ENCODE results near the gene RIMKLB.
"Not testable (repeated sequence)": the region's sequence is repeated elsewhere in the genome, so short reads cannot be mapped to it uniquely, and the experiment has no call there.

The RIMKLB gene

DNA sequence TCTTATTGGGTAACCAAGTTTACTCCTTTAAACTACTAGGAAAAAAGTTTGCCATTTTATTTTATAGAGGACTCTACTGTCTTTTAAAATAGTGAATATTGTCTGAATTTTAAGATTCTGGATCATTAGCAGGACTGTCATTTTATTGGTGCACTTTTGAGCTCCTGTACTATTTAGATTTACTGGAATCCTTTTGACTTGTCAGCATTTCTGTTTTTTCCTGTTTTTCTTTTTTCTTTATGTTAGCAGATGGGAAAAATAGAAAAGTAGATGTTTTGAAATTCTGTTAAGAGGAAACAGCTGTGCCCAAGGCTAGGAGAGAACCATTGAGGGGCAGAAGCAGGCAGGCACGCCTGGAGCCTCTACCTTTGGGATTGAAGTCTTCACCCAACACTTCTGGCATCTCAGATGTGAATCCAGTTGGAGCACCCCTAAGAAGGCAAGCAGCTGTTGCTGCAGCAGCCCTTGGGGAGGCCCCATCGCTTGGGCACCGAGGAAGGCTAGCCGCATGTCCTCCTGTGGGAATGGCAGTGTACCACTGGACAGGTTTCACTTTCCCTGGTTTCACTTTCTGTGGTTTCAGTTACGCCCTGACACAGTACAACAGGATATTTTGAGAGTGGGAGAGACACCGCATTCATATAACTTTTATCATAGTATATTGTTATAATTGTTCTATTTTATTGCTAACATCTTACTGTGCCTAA, 11.5 kb downstream of the RIMKLB start:
- Histone ChIP-seq H3K27me3 (ENCODE audit: control insufficient read depth, insufficient read depth, low read length) (no peaks in the 10 kb centered on the region), H3K36me3 (ENCODE audit: control insufficient read depth, insufficient read depth, low read length) (peaks cover 3% of the 10 kb centered on the region), H3K4me3 (ENCODE audit: low read length) (no peak overlapping the region), H3K27ac (ENCODE audit: low read length) (no peak overlapping the region), H3K4me1 (ENCODE audit: control insufficient read depth, insufficient read depth, low read length) (peaks cover 2% of the 10 kb centered on the region; the same call in 1 of the 2 replicates), H3K9me3 (ENCODE audit: control insufficient read depth, insufficient read depth, low read length) (no peaks in the 10 kb centered on the region)
- WGBS (ENCODE audit: insufficient coverage, insufficient read length): no CpG with 5 or more reads among the region's 6 CpGs
- DNase-seq (ENCODE audit: low read depth, low spot score): no peak

DNA sequence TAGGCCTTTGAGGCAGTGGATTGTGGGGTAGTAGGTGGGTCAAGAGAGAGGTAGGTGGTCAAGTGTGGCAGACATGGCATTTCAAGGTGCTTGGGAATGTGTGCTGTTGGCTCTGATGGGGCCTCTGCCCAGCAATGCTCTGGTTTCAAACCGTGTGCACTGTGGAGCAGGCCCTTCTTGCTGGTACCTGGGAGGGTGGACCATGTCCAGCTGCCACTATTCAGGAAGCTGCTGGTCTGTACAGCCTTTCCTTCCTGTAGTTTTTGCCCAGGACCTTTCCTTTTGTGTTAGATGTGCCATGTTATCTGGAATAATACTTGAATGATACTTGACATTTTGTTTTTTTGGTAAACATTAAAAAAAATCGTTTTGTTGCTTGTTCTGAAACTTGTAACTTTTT, 14.8 kb downstream of the RIMKLB start:
- WGBS (ENCODE audit: insufficient coverage, insufficient read length): no CpG with 5 or more reads among the region's 2 CpGs
- H3K9me3 ChIP-seq (ENCODE audit: control insufficient read depth, insufficient read depth, low read length): no peaks in the 10 kb centered on the region
- no peaks in the 10 kb centered on the region for H3K27me3 ChIP-seq (ENCODE audit: control insufficient read depth, insufficient read depth, low read length)
- peaks cover 3% of the 10 kb centered on the region for H3K36me3 ChIP-seq (ENCODE audit: control insufficient read depth, insufficient read depth, low read length)
- H3K27ac ChIP-seq (ENCODE audit: low read length): no peak overlapping the region
- peaks cover 2% of the 10 kb centered on the region; the same call in 1 of the 2 replicates for H3K4me1 ChIP-seq (ENCODE audit: control insufficient read depth, insufficient read depth, low read length)
- no peak overlapping the region for H3K4me3 ChIP-seq (ENCODE audit: low read length)
- DNase-seq (ENCODE audit: low read depth, low spot score): no peak

DNA sequence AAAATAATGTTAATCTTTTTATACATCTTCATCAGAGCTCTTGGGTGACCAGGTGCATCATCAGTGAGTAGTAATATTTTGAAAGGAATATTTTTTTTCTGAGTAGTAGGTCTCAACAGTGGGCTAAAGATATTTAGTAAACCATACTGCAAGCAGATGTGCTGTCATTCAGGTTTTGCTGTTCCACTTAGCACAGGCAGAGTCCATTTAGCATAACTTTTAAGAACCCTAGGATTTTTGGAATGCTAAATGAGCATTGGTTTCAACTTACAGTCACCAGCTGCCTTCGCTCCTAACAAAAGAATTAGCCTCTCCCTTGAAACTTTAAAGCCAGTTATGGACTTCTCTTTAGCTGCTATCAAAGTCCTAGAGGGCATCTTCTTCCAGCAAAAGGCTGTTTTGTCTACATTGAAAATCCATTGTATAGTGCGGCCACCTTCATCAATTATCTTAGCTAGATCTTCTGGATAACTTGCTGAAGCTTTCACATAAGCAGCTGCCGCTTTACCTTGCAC, 24.6 kb downstream of the RIMKLB start:
- Histone ChIP-seq H3K36me3 (ENCODE audit: control insufficient read depth, insufficient read depth, low read length) (peaks cover 3% of the 10 kb centered on the region; the same call in 1 of the 2 replicates), H3K27ac (ENCODE audit: low read length) (no peak overlapping the region)

GRCh38 chr12:8734873-8735381, 37.1 kb downstream of the RIMKLB start:
- no peaks in the 10 kb centered on the region for H3K36me3 ChIP-seq (ENCODE audit: control insufficient read depth, insufficient read depth, low read length)
- H3K27me3 ChIP-seq (ENCODE audit: control insufficient read depth, insufficient read depth, low read length): no peaks in the 10 kb centered on the region
- DNase-seq (ENCODE audit: low read depth, low spot score): no peak
- H3K27ac ChIP-seq (ENCODE audit: low read length): no peak overlapping the region
- H3K4me1 ChIP-seq (ENCODE audit: control insufficient read depth, insufficient read depth, low read length): no peaks in the 10 kb centered on the region
- no peak overlapping the region for H3K4me3 ChIP-seq (ENCODE audit: low read length)
- H3K9me3 ChIP-seq (ENCODE audit: control insufficient read depth, insufficient read depth, low read length): no peaks in the 10 kb centered on the region; the same call in 1 of the 2 replicates
- WGBS (ENCODE audit: insufficient coverage, insufficient read length): no CpG with 5 or more reads among the region's 3 CpGs

More for the DNA sequence above, 24.6 kb downstream of the RIMKLB start:
- Histone ChIP-seq H3K4me1 (ENCODE audit: control insufficient read depth, insufficient read depth, low read length) (peaks cover 10% of the 10 kb centered on the region; the same call in 1 of the 2 replicates), H3K27me3 (ENCODE audit: control insufficient read depth, insufficient read depth, low read length) (no peaks in the 10 kb centered on the region), H3K9me3 (ENCODE audit: control insufficient read depth, insufficient read depth, low read length) (no peaks in the 10 kb centered on the region), H3K4me3 (ENCODE audit: low read length) (no peak overlapping the region)
- no CpG with 5 or more reads among the region's 3 CpGs for WGBS (ENCODE audit: insufficient coverage, insufficient read length)
- no peak for DNase-seq (ENCODE audit: low read depth, low spot score)

DNA sequence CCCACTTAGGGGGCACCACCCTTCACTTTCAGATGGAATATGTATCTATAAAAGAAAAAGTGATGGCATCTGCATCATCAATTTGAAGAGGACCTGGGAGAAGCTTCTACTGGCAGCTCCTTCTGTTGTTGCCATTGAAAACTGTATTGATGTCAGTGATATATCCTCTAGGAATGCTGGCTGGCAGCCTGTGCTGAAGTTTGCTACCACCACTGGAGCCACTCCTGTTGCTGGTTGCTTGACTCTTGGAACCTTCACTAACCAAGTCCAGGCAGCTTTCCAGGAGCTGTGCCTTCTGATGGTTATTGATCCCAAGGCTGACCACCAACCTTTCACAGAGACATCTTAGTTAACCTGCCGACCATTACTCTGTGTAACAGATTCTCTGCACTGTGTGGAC, 44.7 kb downstream of the RIMKLB start:
- Histone ChIP-seq H3K4me3 (ENCODE audit: low read length) (no peak overlapping the region), H3K9me3 (ENCODE audit: control insufficient read depth, insufficient read depth, low read length) (no peaks in the 10 kb centered on the region), H3K4me1 (ENCODE audit: control insufficient read depth, insufficient read depth, low read length) (no peaks in the 10 kb centered on the region), H3K27me3 (ENCODE audit: control insufficient read depth, insufficient read depth, low read length) (no peaks in the 10 kb centered on the region), H3K27ac (ENCODE audit: low read length) (no peak overlapping the region), H3K36me3 (ENCODE audit: control insufficient read depth, insufficient read depth, low read length) (no peaks in the 10 kb centered on the region; the same call in 1 of the 2 replicates)
- no peak for DNase-seq (ENCODE audit: low read depth, low spot score)
- no CpG with 5 or more reads among the region's 1 CpG for WGBS (ENCODE audit: insufficient coverage, insufficient read length)

DNA sequence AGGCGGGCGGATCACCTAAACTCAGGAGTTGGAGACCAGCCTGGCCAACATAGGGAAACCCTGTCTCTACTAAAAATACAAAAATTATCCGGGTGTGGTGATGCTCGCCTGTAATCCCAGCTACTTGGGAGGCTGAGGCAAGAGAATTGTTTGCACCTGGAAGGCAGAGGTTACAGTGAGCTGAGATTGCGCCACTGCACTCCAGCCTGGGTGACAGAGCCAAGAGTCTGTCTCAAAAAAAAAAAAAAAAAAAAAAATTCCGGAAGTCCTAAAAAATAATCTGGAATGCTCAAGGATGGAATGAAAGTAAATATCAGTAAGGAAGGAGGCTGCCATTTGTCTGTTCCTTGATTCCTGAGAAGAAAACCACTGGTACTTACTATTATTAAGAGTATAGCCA, 45.3 kb downstream of the RIMKLB start:
- not testable (repeated sequence) for H3K4me3 ChIP-seq (ENCODE audit: low read length); H3K27me3 ChIP-seq (ENCODE audit: control insufficient read depth, insufficient read depth, low read length)

GRCh38 chr12:8745631-8746030, 47.8 kb downstream of the RIMKLB start:
- WGBS (ENCODE audit: insufficient coverage, insufficient read length): no CpG with 5 or more reads among the region's 8 CpGs
- H3K36me3 ChIP-seq (ENCODE audit: control insufficient read depth, insufficient read depth, low read length); H3K4me1 ChIP-seq (ENCODE audit: control insufficient read depth, insufficient read depth, low read length); H3K4me3 ChIP-seq (ENCODE audit: low read length); DNase-seq (ENCODE audit: low read depth, low spot score); H3K27ac ChIP-seq (ENCODE audit: low read length); H3K27me3 ChIP-seq (ENCODE audit: control insufficient read depth, insufficient read depth, low read length); H3K9me3 ChIP-seq (ENCODE audit: control insufficient read depth, insufficient read depth, low read length): not testable (repeated sequence)

More for the DNA sequence above, 45.3 kb downstream of the RIMKLB start:
- H3K27ac ChIP-seq (ENCODE audit: low read length); H3K4me1 ChIP-seq (ENCODE audit: control insufficient read depth, insufficient read depth, low read length); H3K36me3 ChIP-seq (ENCODE audit: control insufficient read depth, insufficient read depth, low read length); DNase-seq (ENCODE audit: low read depth, low spot score); H3K9me3 ChIP-seq (ENCODE audit: control insufficient read depth, insufficient read depth, low read length): not testable (repeated sequence)
- WGBS (ENCODE audit: insufficient coverage, insufficient read length): no CpG with 5 or more reads among the region's 6 CpGs

GRCh38 chr12:8746046-8746445, 48.3 kb downstream of the RIMKLB start:
- H3K27ac ChIP-seq (ENCODE audit: low read length): no peak overlapping the region
- 100% methylated on average over 3 of the region's 5 CpGs for WGBS (ENCODE audit: insufficient coverage, insufficient read length)
- no peak overlapping the region for H3K4me3 ChIP-seq (ENCODE audit: low read length)
- H3K9me3 ChIP-seq (ENCODE audit: control insufficient read depth, insufficient read depth, low read length): no peaks in the 10 kb centered on the region
- H3K27me3 ChIP-seq (ENCODE audit: control insufficient read depth, insufficient read depth, low read length): no peaks in the 10 kb centered on the region
- no peaks in the 10 kb centered on the region for H3K4me1 ChIP-seq (ENCODE audit: control insufficient read depth, insufficient read depth, low read length)
- no peaks in the 10 kb centered on the region; the same call in 1 of the 2 replicates for H3K36me3 ChIP-seq (ENCODE audit: control insufficient read depth, insufficient read depth, low read length)
- DNase-seq (ENCODE audit: low read depth, low spot score): no peak

- not testable (repeated sequence) for H3K36me3 ChIP-seq (ENCODE audit: control insufficient read depth, insufficient read depth, low read length); H3K27ac ChIP-seq (ENCODE audit: low read length); H3K9me3 ChIP-seq (ENCODE audit: control insufficient read depth, insufficient read depth, low read length); H3K4me1 ChIP-seq (ENCODE audit: control insufficient read depth, insufficient read depth, low read length); DNase-seq (ENCODE audit: low read depth, low spot score); H3K27me3 ChIP-seq (ENCODE audit: control insufficient read depth, insufficient read depth, low read length); H3K4me3 ChIP-seq (ENCODE audit: low read length)
- WGBS (ENCODE audit: insufficient coverage, insufficient read length): no CpG with 5 or more reads among the region's 4 CpGs
These were observed 62.3 kb downstream of the RIMKLB start for GRCh38 chr12:8760076-8760475.

DNA sequence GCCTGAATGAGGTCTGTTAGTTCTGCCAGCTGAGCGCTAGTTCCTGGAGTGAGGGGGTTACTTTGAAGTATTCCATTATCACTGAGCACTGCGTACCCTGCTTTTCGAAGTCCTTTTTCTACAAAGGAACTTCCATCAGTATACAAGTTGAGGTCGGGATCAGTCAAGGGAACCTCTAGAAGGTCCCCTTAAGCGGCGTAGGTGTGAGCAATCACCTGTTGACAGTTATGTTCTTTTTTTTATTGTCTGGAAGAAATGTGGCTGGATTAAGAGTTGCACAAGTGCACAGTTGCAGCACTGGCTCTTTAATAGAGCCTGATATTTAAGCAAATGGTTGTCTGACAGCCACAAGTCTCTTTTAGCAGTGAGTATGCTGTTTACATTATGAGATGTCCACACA, 64.9 kb downstream of the RIMKLB start:
- not testable (repeated sequence) for H3K4me1 ChIP-seq (ENCODE audit: control insufficient read depth, insufficient read depth, low read length); H3K27me3 ChIP-seq (ENCODE audit: control insufficient read depth, insufficient read depth, low read length); H3K9me3 ChIP-seq (ENCODE audit: control insufficient read depth, insufficient read depth, low read length); H3K4me3 ChIP-seq (ENCODE audit: low read length); H3K36me3 ChIP-seq (ENCODE audit: control insufficient read depth, insufficient read depth, low read length); H3K27ac ChIP-seq (ENCODE audit: low read length); DNase-seq (ENCODE audit: low read depth, low spot score)
- no CpG with 5 or more reads among the region's 6 CpGs for WGBS (ENCODE audit: insufficient coverage, insufficient read length)

DNA sequence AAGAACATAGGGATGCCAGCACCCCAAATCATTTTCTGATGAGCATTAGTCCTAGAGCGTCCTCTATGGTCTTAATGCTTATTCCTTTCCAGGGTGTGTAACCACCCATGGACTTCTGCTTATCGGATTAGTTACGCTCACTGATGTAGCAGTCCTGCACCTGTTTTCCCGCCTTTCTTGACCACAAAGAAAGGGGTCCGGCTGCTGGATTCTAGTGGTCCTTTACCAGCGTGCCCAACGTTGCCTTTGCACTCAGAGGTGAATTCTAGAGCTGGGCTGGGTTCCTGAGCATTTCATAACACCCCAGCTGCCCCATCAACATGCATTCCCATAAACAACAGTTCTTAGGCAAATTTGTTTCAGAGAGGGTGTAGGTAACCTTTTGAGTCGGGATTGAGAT, 68.3 kb downstream of the RIMKLB start:
- H3K4me1 ChIP-seq (ENCODE audit: control insufficient read depth, insufficient read depth, low read length); H3K9me3 ChIP-seq (ENCODE audit: control insufficient read depth, insufficient read depth, low read length); H3K27me3 ChIP-seq (ENCODE audit: control insufficient read depth, insufficient read depth, low read length); H3K36me3 ChIP-seq (ENCODE audit: control insufficient read depth, insufficient read depth, low read length); DNase-seq (ENCODE audit: low read depth, low spot score); H3K4me3 ChIP-seq (ENCODE audit: low read length); H3K27ac ChIP-seq (ENCODE audit: low read length): not testable (repeated sequence)
- no CpG with 5 or more reads among the region's 8 CpGs for WGBS (ENCODE audit: insufficient coverage, insufficient read length)

Data from iPS DF 6.9 (cell line).